GM18507 (cell line): Measurements from ENCODE around the gene MALAT1.
"Not testable (repeated sequence)": the region's sequence is repeated elsewhere in the genome, so short reads cannot be mapped to it uniquely, and the experiment has no call there.

Experiments used
- DNase-seq: peaks from one replicate; pipeline ENCODE4 v3.0.0; 2011; ENCODE audit warnings: low read depth; ENCODE audit not compliant: insufficient read length; ENCODE audit errors: extremely low spot score
- FAIRE-seq: peaks from 2 replicates; lab custom pipeline; 2011; peaks lifted over from hg19 to GRCh38; lab: Jason Lieb, UNC

Gene MALAT1

DNA sequence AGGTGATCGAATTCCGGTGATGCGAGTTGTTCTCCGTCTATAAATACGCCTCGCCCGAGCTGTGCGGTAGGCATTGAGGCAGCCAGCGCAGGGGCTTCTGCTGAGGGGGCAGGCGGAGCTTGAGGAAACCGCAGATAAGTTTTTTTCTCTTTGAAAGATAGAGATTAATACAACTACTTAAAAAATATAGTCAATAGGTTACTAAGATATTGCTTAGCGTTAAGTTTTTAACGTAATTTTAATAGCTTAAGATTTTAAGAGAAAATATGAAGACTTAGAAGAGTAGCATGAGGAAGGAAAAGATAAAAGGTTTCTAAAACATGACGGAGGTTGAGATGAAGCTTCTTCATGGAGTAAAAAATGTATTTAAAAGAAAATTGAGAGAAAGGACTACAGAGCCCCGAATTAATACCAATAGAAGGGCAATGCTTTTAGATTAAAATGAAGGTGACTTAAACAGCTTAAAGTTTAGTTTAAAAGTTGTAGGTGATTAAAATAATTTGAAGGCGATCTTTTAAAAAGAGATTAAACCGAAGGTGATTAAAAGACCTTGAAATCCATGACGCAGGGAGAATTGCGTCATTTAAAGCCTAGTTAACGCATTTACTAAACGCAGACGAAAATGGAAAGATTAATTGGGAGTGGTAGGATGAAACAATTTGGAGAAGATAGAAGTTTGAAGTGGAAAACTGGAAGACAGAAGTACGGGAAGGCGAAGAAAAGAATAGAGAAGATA is at the start of gene MALAT1:
Gene MALAT1, plus strand, starts transcription at position 69 of the 736 bp plus-strand sequence.
- peak; percentile 79 for FAIRE-seq
- DNase-seq: no peak

DNA sequence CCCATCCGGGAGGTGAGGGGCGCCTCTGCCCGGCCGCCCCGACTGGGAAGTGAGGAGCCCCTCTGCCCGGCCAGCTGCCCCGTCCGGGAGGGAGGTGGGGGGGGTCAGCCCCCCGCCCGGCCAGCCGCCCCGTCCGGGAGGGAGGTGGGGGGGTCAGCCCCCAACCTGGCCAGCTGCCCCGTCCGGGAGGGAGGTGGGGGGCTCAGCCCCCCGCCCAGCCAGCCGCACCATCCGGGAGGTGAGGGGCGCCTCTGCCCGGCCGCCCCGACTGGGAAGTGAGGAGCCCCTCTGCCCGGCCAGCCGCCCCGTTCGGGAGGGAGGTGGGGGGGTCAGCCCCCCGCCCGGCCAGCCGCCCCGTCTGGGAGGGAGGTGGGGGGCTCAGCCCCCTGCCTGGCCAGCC is 47.5 kb upstream of the MALAT1 start:
- DNase-seq, FAIRE-seq: not testable (repeated sequence)

DNA sequence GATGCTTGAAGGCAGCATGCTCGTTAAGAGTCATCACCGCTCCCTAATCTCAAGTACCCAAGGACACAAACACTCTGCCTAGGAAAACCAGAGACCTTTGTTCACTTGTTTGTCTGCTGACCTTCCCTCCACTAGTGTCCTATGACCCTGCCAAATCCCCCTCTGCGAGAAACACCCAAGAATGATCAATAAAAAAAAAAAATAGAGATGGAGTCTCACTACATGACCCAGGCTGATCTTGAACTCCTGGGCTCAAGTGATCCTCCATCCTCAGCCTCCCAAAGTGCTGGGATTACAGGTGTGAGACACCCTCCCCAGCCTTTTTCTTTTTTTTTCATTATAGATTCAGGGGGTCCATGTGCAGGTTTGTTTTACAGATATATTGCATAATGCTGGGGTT is 46.6 kb upstream of the MALAT1 start:
- FAIRE-seq: not testable (repeated sequence)

DNA sequence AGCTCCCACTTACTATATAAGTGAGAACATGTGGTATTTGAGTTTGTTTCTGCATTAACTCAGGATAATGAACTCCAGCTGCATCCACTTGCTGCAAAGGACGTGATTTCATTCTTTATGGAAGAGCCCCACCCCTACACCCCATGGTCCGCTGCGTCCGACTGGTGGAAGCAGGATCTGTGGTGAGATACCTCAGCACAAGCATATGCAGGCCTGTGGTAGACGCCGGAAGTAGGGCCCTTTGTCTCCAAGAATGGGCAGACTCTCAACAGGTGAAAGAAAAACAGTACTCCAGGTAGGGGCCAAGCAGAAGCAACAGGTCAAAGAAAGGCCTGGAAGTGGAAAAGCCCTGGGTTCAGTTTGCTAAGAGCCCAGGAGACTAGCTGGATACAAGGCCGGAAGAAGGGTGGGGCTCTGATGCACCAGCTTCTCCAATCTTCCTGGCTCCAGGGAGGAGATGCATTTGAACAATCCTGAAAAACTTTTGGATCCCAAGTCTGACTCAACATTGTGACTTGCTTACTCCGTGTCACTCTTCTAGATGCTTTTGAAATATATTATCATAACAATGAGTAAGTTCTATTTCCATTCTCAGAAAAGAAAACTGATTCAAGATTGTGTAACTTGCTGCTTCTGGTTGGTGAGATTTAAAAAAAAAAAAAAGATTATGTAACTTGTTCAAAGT is 45.9 kb upstream of the MALAT1 start:
- DNase-seq (no peak), FAIRE-seq (no peak)

More for the DNA sequence above, 46.6 kb upstream of the MALAT1 start:
- DNase-seq: not testable (repeated sequence)

DNA sequence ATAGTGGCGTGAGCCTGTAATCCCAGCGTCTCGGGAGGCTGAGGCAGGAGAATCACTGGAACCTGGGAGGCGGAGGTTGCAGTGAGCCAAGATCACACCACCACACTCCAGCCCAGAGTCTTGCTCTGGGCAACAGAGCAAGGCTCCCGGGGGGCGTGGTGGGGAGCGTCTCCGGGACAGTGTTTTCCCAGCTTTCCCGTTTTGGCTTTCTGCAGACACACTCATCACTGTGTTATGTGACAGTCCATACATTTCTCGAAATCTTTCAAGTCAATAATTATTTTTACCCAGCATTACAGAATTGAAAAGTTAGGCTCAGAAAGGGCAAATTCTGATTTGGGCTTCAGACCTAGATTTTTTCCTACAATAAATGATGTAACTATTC is 44.5 kb upstream of the MALAT1 start:
- DNase-seq (no peak), FAIRE-seq (no peak)

DNA sequence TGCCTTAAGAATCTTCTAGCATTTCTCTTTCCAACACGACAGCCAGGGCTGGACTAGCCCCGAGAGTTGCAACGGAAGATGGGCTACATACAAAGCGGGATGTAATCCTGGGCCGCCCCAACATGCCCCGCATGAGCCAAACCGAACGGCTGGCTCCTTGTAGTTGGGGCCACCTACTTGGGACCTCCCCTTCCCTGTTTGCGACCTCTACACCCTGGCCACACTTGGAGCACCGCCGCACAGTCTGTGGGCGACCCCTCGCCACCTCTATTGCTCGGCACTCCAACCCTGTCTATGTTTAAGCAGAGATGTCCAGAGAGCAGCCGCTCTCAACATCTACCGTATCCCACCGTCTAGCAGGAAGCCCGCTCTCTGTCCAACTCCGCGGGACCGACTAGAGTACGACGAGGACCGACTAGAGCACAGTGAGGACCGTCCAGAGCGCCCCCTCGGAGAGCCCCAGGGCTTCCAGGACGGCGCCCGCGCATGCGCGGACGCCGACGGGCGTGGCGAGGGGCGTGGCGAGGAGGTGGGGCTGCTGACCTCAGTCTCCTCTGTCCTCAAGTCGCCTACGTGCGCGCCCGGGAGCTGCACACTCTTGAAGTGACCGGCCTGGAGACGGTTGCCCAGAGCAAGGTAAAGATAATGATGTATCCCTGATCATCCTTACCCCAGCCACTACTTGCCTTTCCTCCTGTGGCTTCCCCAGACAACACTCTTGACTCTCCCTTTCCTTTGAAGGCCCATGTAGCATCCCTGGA is 44.0 kb upstream of the MALAT1 start:
- FAIRE-seq: peak; percentile 86
- DNase-seq: peak; percentile 96

DNA sequence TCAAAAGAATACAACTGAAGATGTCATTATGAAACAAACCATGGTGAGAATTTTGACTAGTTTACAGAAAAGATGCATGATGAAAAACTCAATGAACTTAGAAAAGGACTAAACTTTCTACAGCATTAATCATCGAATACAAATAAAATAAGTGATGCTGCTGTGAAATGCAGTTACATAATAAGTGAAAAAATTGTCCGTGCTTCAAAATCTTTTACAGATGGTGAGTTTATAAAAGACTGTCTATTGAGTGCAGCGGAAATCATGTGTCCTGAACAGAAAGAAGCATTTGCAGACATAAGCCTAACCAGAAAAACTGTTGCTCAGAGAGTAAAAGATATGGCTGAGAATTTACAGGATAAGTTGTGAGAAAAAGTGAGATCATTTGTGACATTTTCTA is 42.4 kb upstream of the MALAT1 start:
- DNase-seq: no peak
- FAIRE-seq: no peak

DNA sequence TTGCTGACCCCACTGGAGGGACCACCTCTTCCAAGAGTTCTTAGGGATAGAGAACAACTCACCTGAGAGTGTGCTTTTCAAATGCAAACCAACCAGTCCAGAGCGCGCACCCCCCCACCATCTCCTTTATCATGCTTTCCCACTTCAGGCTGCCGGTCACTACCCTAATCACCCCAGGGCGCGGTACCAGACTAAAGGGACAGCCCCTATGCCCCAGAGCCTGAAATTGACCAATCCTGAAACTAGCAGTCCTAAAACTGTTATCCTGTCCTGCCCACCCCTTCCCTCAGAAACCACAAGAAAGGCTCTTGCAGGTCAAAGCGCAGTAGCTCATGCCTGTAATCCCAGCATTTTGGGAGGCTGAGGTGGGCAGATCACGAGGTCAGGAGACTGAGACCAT is 39.3 kb upstream of the MALAT1 start:
- no peak for DNase-seq
- no peak for FAIRE-seq

DNA sequence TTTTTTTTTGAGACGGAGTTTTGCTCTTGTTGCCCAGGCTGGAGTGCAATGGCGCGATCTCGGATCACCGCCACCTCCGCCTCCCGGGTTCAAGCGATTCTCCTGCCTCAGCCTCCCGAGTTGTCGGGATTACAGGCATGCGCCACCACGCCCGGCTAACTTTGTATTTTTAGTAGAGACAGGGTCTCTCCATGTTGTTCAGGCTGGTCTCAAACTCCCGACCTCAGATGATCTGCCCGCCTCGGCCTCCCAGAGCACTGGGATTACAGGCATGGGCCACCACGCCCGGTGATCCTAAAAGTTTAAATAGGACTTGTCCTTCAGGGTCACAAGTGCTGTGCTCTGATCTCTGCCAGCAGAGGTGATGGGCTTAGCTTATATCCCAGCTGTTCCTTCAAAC is 33.4 kb upstream of the MALAT1 start:
- not testable (repeated sequence) for FAIRE-seq, DNase-seq

DNA sequence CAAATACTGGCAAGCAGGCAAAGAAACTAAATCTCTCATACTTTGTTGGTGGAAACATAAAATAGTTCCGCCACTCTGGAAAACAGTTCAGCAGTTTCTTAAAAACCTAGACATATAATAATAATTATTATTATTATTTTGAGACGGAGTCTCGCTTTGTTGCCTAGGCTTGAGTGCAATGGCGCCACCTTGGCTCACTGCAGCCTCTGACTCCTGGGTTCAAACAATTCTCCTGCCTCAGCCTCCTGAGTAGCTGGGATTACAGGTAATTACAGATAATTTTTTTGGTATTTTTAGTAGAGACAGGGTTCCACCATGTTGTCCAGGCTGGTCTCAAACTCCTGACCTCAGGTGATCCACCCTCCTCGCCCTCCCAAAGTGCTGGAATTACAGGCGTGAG is 31.5 kb upstream of the MALAT1 start:
- not testable (repeated sequence) for DNase-seq, FAIRE-seq

DNA sequence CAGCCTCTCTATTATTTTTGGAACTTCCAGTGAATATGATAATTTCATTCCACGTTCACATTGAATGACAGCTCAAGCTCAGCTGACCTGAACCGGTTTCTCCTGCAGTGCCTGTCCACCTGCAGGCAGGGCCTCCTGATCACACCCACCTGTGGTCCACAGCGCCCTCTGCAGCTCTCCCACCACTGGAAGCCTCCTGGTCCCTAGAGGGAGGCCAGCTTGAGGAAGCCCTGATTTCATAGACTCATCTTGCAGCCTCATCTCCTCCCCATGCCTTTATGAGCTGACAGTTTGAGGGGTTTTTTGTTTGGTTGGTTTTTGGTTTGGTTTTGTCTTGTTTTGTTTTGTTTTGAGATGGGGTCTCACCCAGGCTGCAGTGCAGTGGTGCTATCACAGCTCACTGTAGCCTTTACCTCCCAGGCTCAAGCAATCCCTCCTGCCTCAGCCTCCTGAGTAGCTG is 29.9 kb upstream of the MALAT1 start:
- no peak for DNase-seq
- FAIRE-seq: peak; percentile 53

DNA sequence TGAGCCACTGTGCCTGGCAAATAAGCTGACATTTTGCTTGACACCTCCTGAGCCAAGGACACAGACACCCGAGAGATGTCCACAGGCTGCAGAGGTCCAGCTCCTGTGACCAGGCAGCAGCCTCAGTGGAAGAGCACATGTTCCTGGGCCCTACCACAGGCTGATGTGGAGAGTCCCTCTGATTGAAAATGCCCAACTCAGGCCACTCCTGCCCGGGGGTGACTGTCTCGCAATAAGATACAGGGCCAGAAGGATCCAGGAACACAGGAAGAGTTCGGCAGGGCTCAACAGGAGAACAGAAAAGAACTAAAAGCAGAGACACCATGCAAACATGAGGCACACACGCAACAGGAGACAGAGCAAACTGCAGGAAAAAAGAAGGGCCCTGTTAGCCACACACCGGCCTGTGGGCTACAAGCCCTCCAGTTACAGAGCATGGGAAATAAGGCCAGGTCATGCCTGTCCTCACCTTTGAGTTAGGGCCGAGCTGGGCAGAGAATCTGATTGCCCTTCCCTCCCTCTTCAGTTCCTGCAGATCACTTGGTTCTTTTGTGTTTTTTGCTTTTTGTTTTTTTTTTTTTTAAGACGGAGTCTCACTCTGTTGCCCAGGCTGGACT is 28.3 kb upstream of the MALAT1 start:
- FAIRE-seq (no peak), DNase-seq (no peak)

DNA sequence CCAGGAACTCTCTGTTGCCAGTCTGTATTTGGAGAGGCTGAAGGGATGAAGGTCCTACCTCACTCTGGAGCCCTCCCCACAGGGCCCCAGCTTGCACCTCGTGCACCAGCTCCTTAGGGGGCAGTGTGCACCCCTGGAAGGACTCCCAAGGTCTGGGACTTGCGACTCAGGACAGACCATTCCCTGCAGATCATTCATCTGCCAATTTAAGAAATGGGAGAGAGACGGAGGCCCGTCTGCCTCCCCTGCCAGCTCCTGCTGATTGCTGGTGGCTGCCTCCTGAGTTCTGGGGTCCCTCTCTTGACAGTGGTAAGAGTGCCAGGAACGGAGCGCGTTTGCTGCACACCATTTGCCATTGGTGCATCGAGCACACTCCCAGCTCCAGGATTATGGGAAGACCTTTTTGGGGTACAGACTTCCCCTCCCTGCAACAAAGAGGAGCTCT is 27.4 kb upstream of the MALAT1 start:
- FAIRE-seq (no peak), DNase-seq (no peak)

DNA sequence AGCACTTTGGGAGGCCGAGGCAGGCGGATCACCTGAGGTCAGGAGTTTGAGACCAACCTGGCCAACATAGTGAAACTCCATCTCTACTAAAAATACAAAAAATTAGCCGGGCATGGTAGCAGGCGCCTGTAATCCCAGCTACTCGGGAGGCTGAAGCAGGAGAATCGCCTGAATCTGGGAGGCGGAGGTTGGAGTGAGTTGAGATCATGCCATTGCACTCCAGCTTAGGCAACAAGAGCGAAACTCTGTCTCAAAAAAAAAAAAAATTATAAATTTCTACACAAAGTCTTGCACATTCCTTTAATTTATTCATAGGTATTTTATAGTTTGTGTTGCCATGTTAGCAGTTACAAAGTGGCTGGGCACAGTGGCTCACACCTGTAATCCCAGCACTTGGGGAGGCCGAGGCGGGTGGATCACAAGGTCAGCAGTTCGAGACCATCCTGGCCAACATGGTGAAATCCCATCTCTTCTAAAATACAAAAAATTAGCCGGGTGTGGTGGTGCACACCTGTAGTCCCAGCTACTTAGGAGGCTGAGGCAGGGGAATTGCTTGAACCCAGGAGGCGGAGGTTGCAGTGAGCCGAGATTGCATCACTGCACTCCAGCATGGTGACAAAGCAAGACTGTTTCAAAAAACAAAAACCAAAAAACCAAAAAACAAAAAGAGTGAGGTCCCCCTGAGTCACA is 26.1 kb upstream of the MALAT1 start:
- not testable (repeated sequence) for FAIRE-seq, DNase-seq

DNA sequence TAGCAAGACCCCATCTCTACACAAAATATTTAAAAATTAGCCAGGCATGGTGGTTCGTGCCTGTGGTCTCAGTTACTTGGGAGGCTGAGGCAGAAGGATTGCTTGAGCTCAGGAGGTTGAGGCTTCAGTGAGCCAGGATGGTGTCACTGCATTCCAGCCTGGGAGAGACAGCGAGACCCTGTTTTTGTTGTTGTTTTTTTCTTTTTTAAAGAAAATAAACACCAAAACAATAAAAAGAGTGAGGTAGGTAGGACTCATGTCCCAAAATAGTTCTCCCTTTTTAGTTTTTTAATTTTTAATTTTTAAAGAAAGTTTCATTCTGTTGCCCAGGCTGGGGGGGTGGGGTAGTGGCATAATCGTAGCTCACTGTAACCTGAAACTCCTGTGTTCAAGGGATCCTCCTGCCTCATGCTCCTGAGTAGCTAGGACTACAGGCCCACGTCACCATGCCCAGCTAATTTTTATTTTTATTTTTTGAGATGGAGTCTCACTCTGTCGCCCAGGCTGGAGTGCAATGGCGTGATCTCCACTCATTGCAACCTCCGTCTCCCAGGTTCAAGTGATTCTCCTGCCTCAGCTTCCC is 25.5 kb upstream of the MALAT1 start:
- DNase-seq (no peak), FAIRE-seq (no peak)

DNA sequence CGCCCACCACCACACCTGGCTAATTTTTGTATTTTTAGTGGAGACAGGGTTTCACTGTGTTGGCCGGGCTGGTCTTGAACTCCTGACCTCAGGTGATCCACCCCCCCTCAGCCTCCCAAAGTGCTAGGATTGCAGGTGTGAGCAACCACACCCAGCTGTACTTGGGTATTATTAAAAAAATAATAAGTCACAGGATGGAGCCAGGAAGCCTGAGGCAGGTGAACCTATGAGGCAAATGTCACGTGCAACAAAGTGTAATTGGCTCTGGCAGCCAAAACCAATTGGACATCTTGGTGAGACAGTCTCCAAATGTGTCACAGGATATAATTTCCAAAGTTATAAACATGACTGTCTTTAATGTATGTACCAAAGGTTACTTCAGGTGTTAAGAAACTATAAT is 24.0 kb upstream of the MALAT1 start:
- FAIRE-seq (no peak), DNase-seq (no peak)

DNA sequence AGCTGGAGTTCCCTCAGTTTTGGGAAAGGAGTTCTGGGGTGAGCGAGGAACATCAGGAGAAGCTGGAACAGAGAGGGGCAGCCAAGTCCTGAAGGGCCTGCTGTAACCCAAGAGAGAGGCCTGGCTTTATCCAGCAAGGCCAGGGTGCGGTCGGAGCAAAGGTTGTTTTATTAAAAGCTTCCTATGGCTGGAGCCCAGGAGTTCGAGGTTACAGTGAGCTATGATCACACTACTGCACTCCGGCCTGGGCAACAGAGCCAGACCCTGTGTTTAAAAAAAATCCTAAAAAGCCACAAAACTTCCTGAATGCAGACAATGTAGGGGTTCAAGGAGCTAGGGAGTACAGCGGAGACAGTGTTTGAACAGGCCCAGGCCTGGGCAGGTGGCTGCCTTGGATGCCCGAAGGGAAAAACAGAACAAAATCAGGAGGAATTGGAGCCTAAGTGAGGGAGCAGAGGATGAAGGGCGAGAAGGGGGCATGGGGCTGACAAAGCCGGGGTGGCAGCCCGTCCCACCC is 22.2 kb upstream of the MALAT1 start:
- FAIRE-seq: no peak
- no peak for DNase-seq

DNA sequence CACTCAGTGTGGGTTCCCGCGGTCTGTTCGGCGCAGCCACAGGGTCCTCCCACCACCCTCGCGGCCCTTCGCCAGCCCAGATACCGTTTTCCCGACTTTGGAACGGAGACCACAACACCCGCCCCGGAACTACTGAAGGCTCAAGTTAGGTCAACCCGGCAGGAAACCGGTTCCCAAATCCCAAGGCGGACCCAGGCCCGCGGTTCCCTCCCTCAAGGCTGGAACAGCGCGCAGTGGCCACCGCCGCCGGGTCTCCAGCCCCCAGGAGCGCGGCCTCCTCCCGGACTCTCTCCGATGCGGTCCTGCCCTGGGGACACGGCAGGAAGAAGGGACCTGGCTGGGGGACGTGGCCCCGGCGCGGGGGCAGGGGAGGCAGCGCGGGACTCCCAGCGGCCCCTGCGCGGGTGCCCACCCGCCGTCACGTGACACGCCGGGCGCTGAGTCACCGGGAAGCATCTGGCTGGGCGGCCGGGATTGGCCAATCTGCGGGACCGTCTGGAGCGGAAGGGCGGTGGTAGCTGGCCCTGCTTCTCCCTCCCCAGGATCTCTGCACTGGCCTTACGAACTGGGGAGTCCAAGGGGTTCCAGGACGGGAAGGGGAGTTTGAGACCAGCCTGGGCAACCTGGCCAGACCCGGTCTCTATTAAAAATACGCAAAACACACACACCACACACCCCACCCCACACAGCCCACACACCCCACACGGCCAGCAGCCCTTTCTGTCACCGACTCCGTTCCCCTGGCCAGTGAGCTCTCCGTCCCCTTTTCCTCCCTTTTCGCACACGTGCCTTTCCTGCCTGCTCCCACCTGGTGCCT is 21.5 kb upstream of the MALAT1 start:
- FAIRE-seq: peak; percentile 73
- DNase-seq: peak; percentile 89
